K562 (cell line): ENCODE measurements around the gene TLN1. TPM values are rescaled to one million over a fixed set of nuclear protein-coding genes. Genes with fewer than 3 reads are reported as not detected.
A peak's percentile ranks its signal among the peaks of the same experiment; 100 is the strongest.

Experiments
- ARHGAP35 ChIP-seq: fragments of 450-650 bp; IDR thresholded peaks from 2 replicates; pipeline ENCODE4 v1.6.1; 2018; ENCODE audit not compliant: partially characterized antibody
- ARID2 ChIP-seq: fragments of 450-650 bp; IDR thresholded peaks from 2 replicates; pipeline ENCODE4 v1.6.1; 2017; ENCODE audit warnings: antibody characterized with exemption, mild to moderate bottlenecking
- BMI1 ChIP-seq: fragments of 150-350 bp; IDR thresholded peaks from 2 replicates; pipeline ENCODE4 v1.6.1; 2014; ENCODE audit warnings: low read length
- BRCA1 ChIP-seq, 2 experiments: fragments of 450-650 bp in 1 of 2; sonication (generic) in 1 of 2; formaldehyde crosslinking in 1 of 2; IDR thresholded peaks; 2 replicates each; pipeline versions ENCODE4 v1.5.0 to v1.6.1; 2017 to 2020; ENCODE audit warnings: mild to moderate bottlenecking in 1 of 2, missing genetic modification reagents in 1 of 2
- EP400 ChIP-seq: fragments of 450-650 bp; IDR thresholded peaks from 2 replicates; pipeline ENCODE4 v1.6.1; 2017; ENCODE audit warnings: antibody characterized with exemption, mild to moderate bottlenecking, moderate library complexity
- GABPB1 ChIP-seq: sonication (generic); formaldehyde crosslinking; IDR thresholded peaks from 2 replicates; pipeline ENCODE4 v1.8.0; 2022; ENCODE audit warnings: mild to moderate bottlenecking, missing genetic modification reagents
- HNRNPLL ChIP-seq: fragments of 200-400 bp; formaldehyde crosslinking; IDR thresholded peaks from 2 replicates; pipeline ENCODE4 v1.6.1; 2017; ENCODE audit warnings: low read length, low read depth, mild to moderate bottlenecking; ENCODE audit not compliant: poor library complexity, severe bottlenecking
- IFI16 ChIP-seq: fragments of 250-450 bp; sonication (Bioruptor Pico); IDR thresholded peaks from 2 replicates; pipeline ENCODE4 v2.1.2; 2022; ENCODE audit warnings: mild to moderate bottlenecking, inconsistent platforms
- NR1H2 ChIP-seq: sonication (generic); formaldehyde crosslinking; IDR thresholded peaks from 2 replicates; pipeline ENCODE4 v1.4.0; 2020; ENCODE audit warnings: mild to moderate bottlenecking, missing genetic modification reagents
- SRSF9 ChIP-seq: fragments of 200-400 bp; formaldehyde crosslinking; IDR thresholded peaks from 2 replicates; pipeline ENCODE4 v1.6.1; 2017; ENCODE audit warnings: low read depth, low read length, borderline replicate concordance
- TAF15 ChIP-seq: fragments of 200-400 bp; formaldehyde crosslinking; IDR thresholded peaks from 2 replicates; pipeline ENCODE4 v1.6.1; 2017; ENCODE audit warnings: mild to moderate bottlenecking, low read depth, low read length, moderate library complexity
- ZC3H11A ChIP-seq: IDR thresholded peaks from 2 replicates; pipeline ENCODE4 v1.6.1; 2012; ENCODE audit warnings: low read depth, low read length, improper control_type of control experiment
- ZNF324 ChIP-seq: fragments of 250-450 bp; sonication (Bioruptor Pico); IDR thresholded peaks from 2 replicates; pipeline ENCODE4 v1.4.0; 2020; ENCODE audit warnings: mild to moderate bottlenecking
- ZNF77 ChIP-seq: fragments of 250-450 bp; sonication (Bioruptor Pico); IDR thresholded peaks from 2 replicates; pipeline ENCODE4 v1.5.0; 2020
- ZNF780A ChIP-seq: fragments of 250-450 bp; sonication (Bioruptor Pico); IDR thresholded peaks from 2 replicates; pipeline ENCODE4 v1.5.0; 2021; ENCODE audit warnings: mild to moderate bottlenecking
- polyA plus RNA-seq, 8 experiments: library from polyadenylated mRNA; depleted of rRNA in 4 of 8; stranded (reverse) in 5 of 8; unstranded in 3 of 8; fragments of >200 nt; fragmentation: Nextera tagmentation in 2 of 8; fragmentation: Illumina TruSeq in 1 of 8; extraction: Ambion mirVana in 2 of 8; extraction: Trizol in 1 of 8; gene quantifications; 2 replicates each; pipeline versions ENCODE4 v1.2.1 to v1.2.3, GENCODE V29; 2011 to 2014; ENCODE audit warnings: inconsistent platforms in 1 of 8, missing spikeins in 1 of 8
- total RNA-seq, 7 experiments: library from RNA; depleted of rRNA in 6 of 7; stranded (reverse); fragments of >200 nt in 6 of 7; fragmentation: Illumina TruSeq in 2 of 7; extraction: Trizol in 2 of 7; gene quantifications; 2 replicates each; pipeline versions ENCODE4 v1.2.1 to v1.2.3, GENCODE V29; 2011 to 2021; ENCODE audit warnings: low replicate concordance in 1 of 7
- TF ChIP-seq, protein P1 (sequence below): sonication (generic); formaldehyde crosslinking; IDR thresholded peaks from 2 replicates; pipeline ENCODE4 v1.8.0; 2022; ENCODE audit warnings: mild to moderate bottlenecking, missing genetic modification reagents
- TF ChIP-seq, protein P2 (sequence below): sonication (generic); formaldehyde crosslinking; IDR thresholded peaks from 2 replicates; pipeline ENCODE4 v1.4.0; 2020; ENCODE audit warnings: mild to moderate bottlenecking, missing genetic modification reagents
- TF ChIP-seq, protein P3 (sequence below): fragments of 450-650 bp; IDR thresholded peaks from 2 replicates; pipeline ENCODE4 v1.7.1; 2018; ENCODE audit warnings: mild to moderate bottlenecking, low read depth; ENCODE audit not compliant: partially characterized antibody
- TF ChIP-seq, protein P4 (sequence below): sonication (generic); IDR thresholded peaks from 2 replicates; pipeline ENCODE4 v1.6.1; 2016

Gene TLN1
- total and polyA plus RNA-seq, 9 of the 15 experiments (the other 6 are each of a cell fraction or from before 2014, with no cell fraction given): 3.6 to 240 (median 54.8) TPM

DNA sequence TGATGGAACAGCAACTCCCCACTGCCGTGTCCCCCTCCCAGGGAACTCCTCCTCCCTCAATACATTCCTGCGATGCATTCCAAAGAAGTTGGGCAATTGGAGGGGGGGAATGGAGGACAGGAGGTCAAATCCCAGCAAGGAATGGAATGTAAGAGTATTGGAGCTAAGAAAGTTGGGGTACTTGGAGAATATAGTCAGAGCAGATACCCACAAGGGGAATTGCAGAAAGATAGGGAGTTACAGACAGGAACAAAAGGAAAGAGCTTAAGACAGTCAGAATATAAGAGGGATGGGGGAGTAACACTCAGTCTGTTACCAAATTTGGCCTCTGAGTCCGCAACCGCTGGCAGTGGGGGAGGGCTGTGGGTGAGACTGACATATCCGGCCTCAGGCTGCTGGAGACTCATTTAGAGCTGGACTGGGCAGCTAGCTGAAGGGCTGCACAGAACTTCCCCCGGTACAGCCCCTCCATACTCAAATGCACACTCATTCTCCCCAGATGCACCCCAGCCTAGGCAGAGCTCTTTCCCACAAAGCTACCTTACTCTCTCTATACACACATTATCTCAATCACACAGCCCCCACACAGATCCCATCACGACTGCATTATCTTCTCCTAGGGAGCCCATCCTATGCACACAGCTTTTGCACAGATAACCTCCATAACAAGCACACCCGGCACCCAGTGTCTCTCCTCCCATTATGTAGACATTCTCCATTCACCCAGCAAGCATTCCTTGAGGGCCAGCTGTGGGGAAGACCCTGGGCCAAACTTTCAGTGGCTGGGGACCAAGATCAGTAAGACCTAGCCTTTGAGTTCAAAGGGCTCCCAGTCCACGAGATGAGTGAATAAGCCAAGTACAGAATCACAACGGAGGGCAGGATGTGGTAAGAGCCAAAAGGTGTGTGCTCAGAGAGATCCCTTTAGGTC is 3.7 kb downstream of the TLN1 start (continued):
- TF ChIP-seq, protein P1, sequence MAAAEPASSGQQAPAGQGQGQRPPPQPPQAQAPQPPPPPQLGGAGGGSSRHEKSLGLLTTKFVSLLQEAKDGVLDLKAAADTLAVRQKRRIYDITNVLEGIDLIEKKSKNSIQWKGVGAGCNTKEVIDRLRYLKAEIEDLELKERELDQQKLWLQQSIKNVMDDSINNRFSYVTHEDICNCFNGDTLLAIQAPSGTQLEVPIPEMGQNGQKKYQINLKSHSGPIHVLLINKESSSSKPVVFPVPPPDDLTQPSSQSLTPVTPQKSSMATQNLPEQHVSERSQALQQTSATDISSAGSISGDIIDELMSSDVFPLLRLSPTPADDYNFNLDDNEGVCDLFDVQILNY (CRISPR knock-in tag): no peak
- TF ChIP-seq, protein P2, sequence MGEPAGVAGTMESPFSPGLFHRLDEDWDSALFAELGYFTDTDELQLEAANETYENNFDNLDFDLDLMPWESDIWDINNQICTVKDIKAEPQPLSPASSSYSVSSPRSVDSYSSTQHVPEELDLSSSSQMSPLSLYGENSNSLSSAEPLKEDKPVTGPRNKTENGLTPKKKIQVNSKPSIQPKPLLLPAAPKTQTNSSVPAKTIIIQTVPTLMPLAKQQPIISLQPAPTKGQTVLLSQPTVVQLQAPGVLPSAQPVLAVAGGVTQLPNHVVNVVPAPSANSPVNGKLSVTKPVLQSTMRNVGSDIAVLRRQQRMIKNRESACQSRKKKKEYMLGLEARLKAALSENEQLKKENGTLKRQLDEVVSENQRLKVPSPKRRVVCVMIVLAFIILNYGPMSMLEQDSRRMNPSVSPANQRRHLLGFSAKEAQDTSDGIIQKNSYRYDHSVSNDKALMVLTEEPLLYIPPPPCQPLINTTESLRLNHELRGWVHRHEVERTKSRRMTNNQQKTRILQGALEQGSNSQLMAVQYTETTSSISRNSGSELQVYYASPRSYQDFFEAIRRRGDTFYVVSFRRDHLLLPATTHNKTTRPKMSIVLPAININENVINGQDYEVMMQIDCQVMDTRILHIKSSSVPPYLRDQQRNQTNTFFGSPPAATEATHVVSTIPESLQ (CRISPR knock-in tag): no peak
- no peak for TF ChIP-seq NR1H2 (CRISPR knock-in tag)
- TF ChIP-seq BMI1: no peak
- no peak for TF ChIP-seq ARID2
- TF ChIP-seq EP400: peak; percentile 62; the same call in 1 of the 2 replicates
- TF ChIP-seq, protein P3, sequence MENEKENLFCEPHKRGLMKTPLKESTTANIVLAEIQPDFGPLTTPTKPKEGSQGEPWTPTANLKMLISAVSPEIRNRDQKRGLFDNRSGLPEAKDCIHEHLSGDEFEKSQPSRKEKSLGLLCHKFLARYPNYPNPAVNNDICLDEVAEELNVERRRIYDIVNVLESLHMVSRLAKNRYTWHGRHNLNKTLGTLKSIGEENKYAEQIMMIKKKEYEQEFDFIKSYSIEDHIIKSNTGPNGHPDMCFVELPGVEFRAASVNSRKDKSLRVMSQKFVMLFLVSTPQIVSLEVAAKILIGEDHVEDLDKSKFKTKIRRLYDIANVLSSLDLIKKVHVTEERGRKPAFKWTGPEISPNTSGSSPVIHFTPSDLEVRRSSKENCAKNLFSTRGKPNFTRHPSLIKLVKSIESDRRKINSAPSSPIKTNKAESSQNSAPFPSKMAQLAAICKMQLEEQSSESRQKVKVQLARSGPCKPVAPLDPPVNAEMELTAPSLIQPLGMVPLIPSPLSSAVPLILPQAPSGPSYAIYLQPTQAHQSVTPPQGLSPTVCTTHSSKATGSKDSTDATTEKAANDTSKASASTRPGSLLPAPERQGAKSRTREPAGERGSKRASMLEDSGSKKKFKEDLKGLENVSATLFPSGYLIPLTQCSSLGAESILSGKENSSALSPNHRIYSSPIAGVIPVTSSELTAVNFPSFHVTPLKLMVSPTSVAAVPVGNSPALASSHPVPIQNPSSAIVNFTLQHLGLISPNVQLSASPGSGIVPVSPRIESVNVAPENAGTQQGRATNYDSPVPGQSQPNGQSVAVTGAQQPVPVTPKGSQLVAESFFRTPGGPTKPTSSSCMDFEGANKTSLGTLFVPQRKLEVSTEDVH: peak; percentile 30
- no peak for TF ChIP-seq SRSF9
- TF ChIP-seq, protein P4, sequence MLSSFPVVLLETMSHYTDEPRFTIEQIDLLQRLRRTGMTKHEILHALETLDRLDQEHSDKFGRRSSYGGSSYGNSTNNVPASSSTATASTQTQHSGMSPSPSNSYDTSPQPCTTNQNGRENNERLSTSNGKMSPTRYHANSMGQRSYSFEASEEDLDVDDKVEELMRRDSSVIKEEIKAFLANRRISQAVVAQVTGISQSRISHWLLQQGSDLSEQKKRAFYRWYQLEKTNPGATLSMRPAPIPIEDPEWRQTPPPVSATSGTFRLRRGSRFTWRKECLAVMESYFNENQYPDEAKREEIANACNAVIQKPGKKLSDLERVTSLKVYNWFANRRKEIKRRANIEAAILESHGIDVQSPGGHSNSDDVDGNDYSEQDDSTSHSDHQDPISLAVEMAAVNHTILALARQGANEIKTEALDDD: peak; percentile 69; the same call in 1 of the 2 replicates
- no peak for TF ChIP-seq ZNF780A (CRISPR knock-in tag)
- TF ChIP-seq TAF15: no peak
- no peak for TF ChIP-seq HNRNPLL
- no peak for TF ChIP-seq IFI16
- TF ChIP-seq BRCA1 (IDR thresholded peaks at IDR 0.05): no peak
- no peak for TF ChIP-seq BRCA1 (CRISPR knock-in tag; IDR thresholded peaks at IDR 0.05)
- TF ChIP-seq ARHGAP35: no peak
- no peak for TF ChIP-seq ZNF77 (CRISPR knock-in tag)
- no peak for TF ChIP-seq GABPB1 (CRISPR knock-in tag)
- TF ChIP-seq ZC3H11A: no peak
- TF ChIP-seq ZNF324: no peak
